ENCODE measurements around the gene SEBOX.

DNA sequence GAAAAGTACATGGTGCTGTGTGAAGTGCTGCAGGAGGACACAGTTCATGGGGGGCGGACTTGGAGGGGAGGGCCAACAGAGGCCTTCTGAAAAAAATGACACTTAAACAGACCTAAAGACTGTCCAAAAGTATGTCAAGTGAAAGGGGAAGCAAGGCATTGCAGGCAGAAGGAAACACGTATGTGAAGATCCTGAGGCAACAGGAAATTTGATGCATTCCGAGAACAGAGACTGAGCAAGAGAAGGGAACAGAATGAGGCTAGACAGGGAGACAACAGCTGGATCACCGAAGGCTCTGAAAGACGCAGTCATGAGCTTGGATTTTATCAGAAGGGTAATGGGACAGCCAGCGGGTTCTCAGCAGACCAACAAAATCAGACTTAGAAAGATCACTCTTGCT lies 30.8 kb downstream of the SEBOX start:
- TF ChIP-seq YY1 (IDR thresholded peaks at IDR 0.05; ENCODE audit: insufficient read depth, insufficient read length) (no peak), ZNF274 (IDR thresholded peaks at IDR 0.05; ENCODE audit: low read depth, low read length) (no peak), SUZ12 (IDR thresholded peaks at IDR 0.05; ENCODE audit: extremely low read depth, insufficient read depth, insufficient read length) (no peak)

All from NT2/D1 (cell line).